GM12872 (cell line): ENCODE results near the gene RAB8A.

Experiments used
- CTCF ChIP-seq: IDR thresholded peaks from 3 replicates; pipeline ENCODE4 v1.5.1; 2011; ENCODE audit warnings: low read depth, mild to moderate bottlenecking, low read length, moderate library complexity; ENCODE audit not compliant: insufficient read depth

Gene RAB8A

GRCh38 chr19:16111909-16112752 is 442 bp downstream of the RAB8A start:
- no peak for TF ChIP-seq CTCF

- TF ChIP-seq CTCF = no peak
Observed at GRCh38 chr19:16112778-16113177, 1.1 kb downstream of the RAB8A start.

- TF ChIP-seq CTCF = no peak
Observed at GRCh38 chr19:16113727-16114126, 2.0 kb downstream of the RAB8A start.

GRCh38 chr19:16115301-16116039 is 3.8 kb downstream of the RAB8A start:
- TF ChIP-seq CTCF = no peak

GRCh38 chr19:16116067-16116466 is 4.4 kb downstream of the RAB8A start:
- TF ChIP-seq CTCF = no peak

- peak; percentile 76 for TF ChIP-seq CTCF
Observed at GRCh38 chr19:16117594-16118033, 5.9 kb downstream of the RAB8A start.

GRCh38 chr19:16118489-16119033 is 6.9 kb downstream of the RAB8A start:
- no peak for TF ChIP-seq CTCF
